SK-N-MC (cell line): ENCODE measurements around the gene LHFPL3.

Experiments
- DNase-seq: peaks from one replicate; pipeline ENCODE4 v3.0.0-alpha.2; 2011; ENCODE audit warnings: low read depth, low spot score
- H3K27ac ChIP-seq: fragments of 200-600 bp; sonication (generic); 2 replicates; pipeline ENCODE4 v1.5.1; 2016; ENCODE audit warnings: mixed run types
- H3K36me3 ChIP-seq: fragments of 200-600 bp; sonication (generic); 2 replicates; pipeline ENCODE4 v1.6.1; 2017; ENCODE audit warnings: antibody characterized with exemption, low read length, mixed read lengths; ENCODE audit not compliant: insufficient read depth
- H3K4me3 ChIP-seq: fragments of 200-600 bp; sonication (generic); 2 replicates; pipeline ENCODE4 v1.5.1; 2016
- H3K9ac ChIP-seq: fragments of 200-600 bp; sonication (generic); 2 replicates; pipeline ENCODE4 v1.8.0; 2017; ENCODE audit warnings: mixed run types, mixed read lengths; ENCODE audit not compliant: insufficient read length
- H3K9me3 ChIP-seq: fragments of 200-600 bp; sonication (generic); 2 replicates; pipeline ENCODE4 v1.6.1; 2017; ENCODE audit warnings: low read depth, mild to moderate bottlenecking, antibody characterized with exemption, low read length, moderate library complexity, mixed read lengths
- EZH2 ChIP-seq: fragments of 200-600 bp; sonication (generic); IDR thresholded peaks from one replicate; pipeline ENCODE4 v1.6.1; 2017; ENCODE audit warnings: antibody characterized with exemption
- FOXP2 ChIP-seq: optimal IDR thresholded peaks from 2 replicates; pipeline ENCODE3; 2011; ENCODE audit warnings: mild to moderate bottlenecking, moderate library complexity; ENCODE audit not compliant: insufficient read depth; ENCODE audit errors: extremely low read length, control extremely low read depth
- POLR2AphosphoS5 ChIP-seq: IDR thresholded peaks from 2 replicates; pipeline ENCODE4 v1.6.1; 2012; ENCODE audit warnings: mild to moderate bottlenecking, low read depth, low read length, borderline replicate concordance

Gene LHFPL3

GRCh38 chr7:104358446-104359132 lies 30.2 kb downstream of the LHFPL3 start:
- no peak overlapping the region for H3K4me3 ChIP-seq
- H3K27ac ChIP-seq = no peak overlapping the region
- no peak overlapping the region for H3K9ac ChIP-seq
- H3K36me3 ChIP-seq = no peaks in the 10 kb centered on the region
- TF ChIP-seq EZH2 = no peak
- no peak for TF ChIP-seq POLR2AphosphoS5
- no peak for TF ChIP-seq FOXP2
- no peaks in the 10 kb centered on the region for H3K9me3 ChIP-seq
- no peak for DNase-seq

GRCh38 chr7:104362756-104363155 lies 34.4 kb downstream of the LHFPL3 start:
- Histone ChIP-seq H3K9me3 (no peaks in the 10 kb centered on the region), H3K27ac (no peak overlapping the region)
- no peak for DNase-seq

GRCh38 chr7:104363355-104363754 lies 35.0 kb downstream of the LHFPL3 start:
- Histone ChIP-seq H3K9ac (no peak overlapping the region), H3K27ac (no peak overlapping the region), H3K4me3 (no peak overlapping the region), H3K36me3 (no peaks in the 10 kb centered on the region), H3K9me3 (no peaks in the 10 kb centered on the region)
- no peak for TF ChIP-seq FOXP2
- TF ChIP-seq EZH2 = no peak
- TF ChIP-seq POLR2AphosphoS5 = no peak
- no peak for DNase-seq

More at GRCh38 chr7:104362756-104363155, 34.4 kb downstream of the LHFPL3 start:
- no peak overlapping the region for H3K9ac ChIP-seq
- H3K36me3 ChIP-seq = no peaks in the 10 kb centered on the region
- H3K4me3 ChIP-seq = no peak overlapping the region
- TF ChIP-seq FOXP2 (no peak), POLR2AphosphoS5 (no peak), EZH2 (no peak)

- Histone ChIP-seq H3K9me3 (no peaks in the 10 kb centered on the region), H3K9ac (no peak overlapping the region), H3K4me3 (no peak overlapping the region), H3K27ac (no peak overlapping the region), H3K36me3 (no peaks in the 10 kb centered on the region)
- TF ChIP-seq EZH2 (no peak), POLR2AphosphoS5 (no peak), FOXP2 (no peak)
- no peak for DNase-seq
Measured at GRCh38 chr7:104366390-104366789, 38.0 kb downstream of the LHFPL3 start.

- Histone ChIP-seq H3K9ac (no peak overlapping the region), H3K27ac (no peak overlapping the region), H3K36me3 (no peaks in the 10 kb centered on the region), H3K9me3 (no peaks in the 10 kb centered on the region), H3K4me3 (no peak overlapping the region)
- TF ChIP-seq POLR2AphosphoS5 (no peak), EZH2 (no peak), FOXP2 (no peak)
- DNase-seq = no peak
Measured at GRCh38 chr7:104367926-104368325, 39.5 kb downstream of the LHFPL3 start.

GRCh38 chr7:104371216-104371979 lies 43.0 kb downstream of the LHFPL3 start:
- Histone ChIP-seq H3K4me3 (no peak overlapping the region), H3K9ac (no peak overlapping the region), H3K36me3 (no peaks in the 10 kb centered on the region), H3K27ac (no peak overlapping the region), H3K9me3 (no peaks in the 10 kb centered on the region)
- DNase-seq = no peak
- no peak for TF ChIP-seq FOXP2

GRCh38 chr7:104371980-104372357 lies 43.6 kb downstream of the LHFPL3 start:
- DNase-seq = no peak
- TF ChIP-seq POLR2AphosphoS5 (no peak), FOXP2 (no peak), EZH2 (no peak)
- H3K27ac ChIP-seq = no peak overlapping the region
- H3K9ac ChIP-seq = no peak overlapping the region
- no peaks in the 10 kb centered on the region for H3K9me3 ChIP-seq
- H3K36me3 ChIP-seq = no peaks in the 10 kb centered on the region
- no peak overlapping the region for H3K4me3 ChIP-seq

- no peaks in the 10 kb centered on the region for H3K36me3 ChIP-seq
- H3K4me3 ChIP-seq = no peak overlapping the region
- no peak overlapping the region for H3K9ac ChIP-seq
- no peak overlapping the region for H3K27ac ChIP-seq
- DNase-seq = no peak
- H3K9me3 ChIP-seq = no peaks in the 10 kb centered on the region
- TF ChIP-seq EZH2 (no peak), FOXP2 (no peak), POLR2AphosphoS5 (no peak)
Measured at GRCh38 chr7:104382616-104383015, 54.2 kb downstream of the LHFPL3 start.
